HL-60/S4 (cell line): ENCODE data around the gene MAMDC4.
"Not testable (repeated sequence)": the region's sequence is repeated elsewhere in the genome, so short reads cannot be mapped to it uniquely, and the experiment has no call there.

Source experiments
- in situ Hi-C: fragments of 300-500 bp; cut with MboI; formaldehyde crosslinking; loops from 2 replicates; pipeline ENCODE4 v1.14.3; 2022; ENCODE audit warnings: low sequenced_read_pairs

The MAMDC4 gene

GRCh38 chr9:136838314-136839228, 13.6 kb upstream of the MAMDC4 start:
- in situ Hi-C loops: no loop called here

DNA sequence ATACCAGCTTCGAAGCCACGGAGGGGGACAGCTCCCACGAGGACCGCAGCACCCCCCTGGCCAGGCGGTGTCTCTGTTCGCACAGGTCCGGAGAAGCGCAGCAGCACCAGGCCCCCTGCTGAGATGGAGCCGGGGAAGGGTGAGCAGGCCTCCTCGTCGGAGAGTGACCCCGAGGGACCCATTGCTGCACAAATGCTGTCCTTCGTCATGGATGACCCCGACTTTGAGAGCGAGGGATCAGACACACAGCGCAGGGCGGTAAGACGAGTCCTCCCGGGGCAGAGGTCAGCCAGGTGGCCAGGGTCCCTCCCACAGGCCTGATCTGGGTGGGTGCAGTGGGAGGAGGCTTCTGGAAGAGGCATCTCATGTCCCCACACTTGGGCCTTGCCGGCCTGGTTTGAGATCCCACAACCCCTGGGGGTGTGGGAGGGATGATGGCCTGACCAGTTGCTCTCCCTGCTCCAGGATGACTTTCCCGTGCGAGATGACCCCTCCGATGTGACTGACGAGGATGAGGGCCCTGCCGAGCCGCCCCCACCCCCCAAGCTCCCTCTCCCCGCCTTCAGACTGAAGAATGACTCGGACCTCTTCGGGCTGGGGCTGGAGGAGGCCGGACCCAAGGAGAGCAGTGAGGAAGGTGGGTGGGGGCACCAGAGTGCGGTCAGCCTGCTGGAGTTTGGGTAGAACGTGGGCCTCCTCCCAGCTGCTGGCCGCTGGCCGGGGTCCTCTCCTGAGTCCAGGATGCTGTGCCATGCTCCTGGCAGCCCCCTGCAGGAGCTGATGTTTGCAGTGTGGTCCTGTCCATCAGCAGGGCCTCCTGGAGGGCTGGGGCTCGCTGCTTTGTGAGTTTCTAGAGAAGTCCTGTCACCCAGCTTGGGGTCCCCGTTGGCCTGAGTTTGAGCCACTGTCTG, 12.7 kb upstream of the MAMDC4 start:
- in situ Hi-C loops: no loop called here

- in situ Hi-C loops: no loop called here
Observed at GRCh38 chr9:136840140-136840876, 11.8 kb upstream of the MAMDC4 start.

- in situ Hi-C loops: no loop called here
Observed at GRCh38 chr9:136840877-136841645, 11.1 kb upstream of the MAMDC4 start.

DNA sequence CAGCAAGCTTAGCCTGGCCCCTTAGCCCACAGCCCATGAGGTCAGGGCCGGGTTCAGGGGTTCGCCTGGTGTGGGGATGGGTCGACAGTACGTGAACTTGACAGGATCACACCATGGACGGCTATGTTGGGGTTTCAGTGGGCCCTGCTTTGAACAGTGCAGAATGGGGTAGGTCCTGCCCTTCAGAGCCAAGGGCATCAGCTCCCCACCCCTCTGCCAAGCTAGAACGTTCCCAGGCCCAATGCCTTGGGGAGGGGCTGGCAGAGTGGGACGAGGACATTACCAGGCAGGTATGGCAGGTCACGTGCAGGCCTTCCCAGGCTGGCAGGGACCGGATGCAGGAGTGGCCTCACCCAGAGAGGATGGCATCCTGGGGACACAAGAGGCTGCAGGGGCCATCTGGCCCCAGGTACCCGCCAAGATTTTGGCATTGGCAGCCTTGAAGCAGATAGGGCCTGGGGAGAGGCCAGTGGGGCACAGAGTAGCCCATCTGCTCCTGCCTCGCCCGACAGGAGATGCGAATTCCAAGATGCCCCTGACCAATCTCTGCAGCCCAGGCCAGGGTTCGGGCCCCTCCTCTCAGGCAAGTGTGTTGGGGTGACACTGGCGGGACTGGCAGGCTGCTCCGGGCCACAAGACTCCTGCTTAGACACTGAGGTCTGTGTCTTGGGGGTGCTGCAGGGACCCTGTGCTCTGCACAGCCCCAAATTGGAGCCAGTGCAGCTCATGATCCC, 10.3 kb upstream of the MAMDC4 start:
- in situ Hi-C loops: not testable (repeated sequence)

DNA sequence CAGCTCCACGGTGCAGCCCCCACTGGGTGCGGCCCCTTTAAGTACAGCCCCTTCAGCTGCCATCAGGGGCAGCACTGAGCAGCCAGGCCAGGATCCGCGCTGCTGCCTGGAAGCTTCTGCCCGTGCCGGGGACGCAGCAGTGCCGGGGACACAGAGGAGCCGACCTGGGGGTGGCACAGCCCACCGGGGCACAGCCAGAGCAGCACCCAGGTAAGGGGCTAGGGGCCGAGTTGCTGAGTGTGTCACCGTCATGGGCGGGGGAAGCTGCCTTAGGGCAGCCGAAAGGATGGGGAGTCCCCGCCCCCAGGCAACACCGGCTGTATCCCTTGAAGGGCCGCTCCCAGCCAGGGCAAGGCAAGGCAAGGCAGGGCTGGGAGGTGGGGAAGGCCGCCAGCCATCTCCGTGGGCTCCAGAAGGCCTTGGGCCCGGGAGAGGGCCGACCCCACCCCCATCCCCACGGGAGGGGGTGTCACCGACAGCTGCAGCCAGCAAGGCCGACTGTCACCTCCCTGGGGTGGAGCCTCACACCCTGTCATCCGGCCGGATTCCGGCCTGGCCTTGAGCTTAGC, 9.7 kb upstream of the MAMDC4 start, which contains the start of gene AJM1:
TSS of gene AJM1 (plus strand) at position 99 of the 569 bp plus-strand sequence. CDS start 1,937 bp downstream, outside the sequence.
- in situ Hi-C loops: not testable (repeated sequence)

DNA sequence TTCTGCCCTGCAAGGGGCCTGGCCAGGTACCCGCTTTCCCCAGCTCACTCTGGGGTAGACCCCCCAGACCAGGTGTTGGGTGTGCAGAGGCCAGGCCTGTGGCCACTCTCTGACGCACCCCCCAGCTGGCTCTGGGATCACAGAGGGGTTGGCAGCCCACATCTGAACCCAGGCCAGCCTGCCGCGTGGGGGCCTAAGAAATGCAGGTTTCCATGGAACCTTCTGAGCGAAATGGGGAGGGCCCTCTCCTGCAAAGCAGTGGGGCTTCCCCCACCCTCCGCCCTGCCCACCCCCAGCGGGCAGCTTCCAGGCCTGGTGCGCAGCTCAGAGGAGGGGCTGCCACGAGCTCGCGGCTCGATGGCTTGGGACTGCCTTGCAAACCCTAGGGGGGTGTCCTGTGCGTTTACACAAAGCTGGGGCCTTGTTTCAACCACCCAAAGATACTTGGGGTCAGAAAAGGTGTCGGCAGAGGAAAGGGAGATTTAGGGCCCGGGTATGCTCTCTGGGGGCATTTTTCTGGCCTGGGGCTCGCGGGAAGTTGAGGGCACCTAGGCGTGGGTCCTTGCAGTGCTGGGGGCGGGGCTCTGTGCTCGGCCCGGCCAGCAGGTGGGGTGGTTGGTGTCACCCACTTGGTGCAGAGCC, 8.9 kb upstream of the MAMDC4 start:
- in situ Hi-C loops: not testable (repeated sequence)

DNA sequence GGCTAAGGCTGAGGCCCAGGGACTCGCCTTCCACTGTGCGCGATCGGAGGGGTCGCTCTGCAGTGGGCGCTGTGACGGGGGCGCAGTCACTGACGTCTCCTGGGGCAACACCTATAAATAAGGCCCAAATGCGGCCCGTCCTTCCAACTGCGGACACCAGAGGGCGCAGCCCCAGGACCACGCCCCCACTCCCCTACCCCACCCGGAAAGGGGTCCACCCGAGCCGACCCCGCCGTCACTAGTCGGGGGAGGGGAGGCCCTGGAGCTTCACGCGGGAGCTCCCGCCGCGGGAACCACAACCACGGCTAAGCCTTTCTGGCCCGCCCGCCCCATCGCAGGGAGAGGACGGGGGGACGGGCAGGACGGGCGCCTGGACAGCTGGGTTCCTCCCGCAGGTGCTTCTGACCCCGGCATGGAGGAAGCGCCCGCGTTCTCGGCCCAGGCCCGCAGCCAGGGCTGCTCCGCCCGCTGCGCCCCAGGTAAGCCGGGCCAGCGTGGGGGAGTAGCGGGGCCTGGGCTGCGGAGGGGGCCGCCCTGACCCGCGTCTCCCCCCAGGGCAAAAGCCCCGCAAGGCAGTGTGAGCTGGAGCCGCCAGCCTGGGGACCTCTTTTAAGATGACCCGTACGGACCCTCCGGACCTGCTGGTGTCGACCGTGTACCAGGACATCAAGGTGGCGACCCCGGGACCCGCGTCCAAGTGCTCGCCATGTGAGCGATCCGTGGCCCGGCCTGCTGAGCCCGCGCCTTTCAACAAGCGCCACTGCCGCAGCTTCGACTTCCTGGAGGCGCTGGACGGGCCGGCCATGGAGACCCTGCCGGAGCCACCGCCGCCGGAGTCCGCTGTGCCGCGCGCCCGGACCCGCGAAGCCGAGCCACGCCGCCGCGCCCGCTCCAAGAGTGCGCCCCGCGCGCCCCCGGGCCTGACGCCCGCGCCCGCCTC, 8.1 kb upstream of the MAMDC4 start:
- in situ Hi-C loops: not testable (repeated sequence)

DNA sequence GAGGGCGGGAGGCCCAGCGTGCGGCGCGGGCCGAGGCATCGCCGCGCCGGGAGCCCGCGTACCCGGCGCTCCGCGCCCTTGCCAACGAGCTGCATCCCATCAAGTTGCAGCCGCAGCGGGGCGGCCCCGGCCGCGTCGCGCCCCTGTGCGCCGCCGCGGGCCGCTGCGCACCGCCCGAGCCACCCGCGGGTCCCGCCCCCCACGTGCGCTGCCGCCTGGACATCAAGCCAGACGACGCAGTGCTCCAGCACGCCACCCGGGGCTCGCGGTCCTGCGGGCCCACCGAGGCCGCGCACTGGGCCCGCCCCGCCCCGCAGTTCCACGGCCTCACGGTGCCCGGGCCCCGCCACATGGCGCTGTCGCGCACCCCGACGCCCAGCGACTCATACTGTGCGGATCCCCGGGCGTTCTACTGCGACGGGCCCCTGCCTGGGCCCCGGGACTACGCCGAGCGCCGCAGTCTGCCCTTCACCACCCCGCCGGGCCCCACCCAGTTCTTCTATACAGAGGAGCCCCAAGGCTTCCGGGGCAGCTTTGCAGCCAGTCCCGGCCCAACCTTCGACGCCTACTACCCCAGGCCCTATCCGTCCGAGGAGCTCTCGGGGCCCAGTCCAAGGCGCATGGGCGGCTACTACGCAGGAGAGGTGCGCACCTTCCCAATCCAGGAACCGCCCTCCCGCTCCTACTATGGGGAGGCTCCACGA, 7.2 kb upstream of the MAMDC4 start:
- in situ Hi-C loops: no loop called here

DNA sequence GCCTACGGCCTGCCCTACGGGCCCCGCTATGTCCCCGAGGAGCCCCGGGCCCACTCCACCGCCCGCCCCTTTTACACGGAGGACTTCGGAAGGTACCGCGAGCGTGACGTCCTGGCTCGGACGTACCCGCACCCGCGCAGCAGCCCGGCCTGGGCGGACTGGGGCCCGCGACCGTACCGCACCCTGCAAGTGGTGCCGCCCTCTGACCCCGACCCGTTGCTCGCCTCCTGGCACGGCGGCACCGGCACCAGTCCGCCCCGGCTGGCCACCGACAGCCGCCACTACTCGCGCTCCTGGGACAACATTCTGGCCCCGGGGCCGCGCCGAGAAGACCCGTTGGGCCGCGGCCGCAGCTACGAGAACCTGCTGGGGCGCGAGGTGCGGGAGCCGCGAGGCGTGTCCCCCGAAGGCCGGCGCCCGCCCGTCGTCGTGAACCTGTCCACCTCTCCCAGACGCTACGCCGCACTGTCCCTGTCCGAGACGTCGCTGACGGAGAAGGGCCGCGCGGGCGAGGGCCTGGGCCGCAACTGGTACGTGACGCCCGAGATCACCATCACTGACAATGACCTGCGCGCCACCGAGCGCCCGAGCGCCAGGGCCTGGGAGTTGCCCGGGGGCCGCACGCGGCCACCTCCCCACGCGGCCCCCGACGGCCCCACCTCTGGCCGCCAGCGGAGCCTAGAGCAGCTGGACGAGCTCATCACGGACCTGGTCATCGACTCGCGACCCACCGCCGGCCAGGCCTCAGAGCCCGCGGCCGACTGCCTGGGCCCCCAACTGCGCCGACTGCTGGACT, 6.5 kb upstream of the MAMDC4 start:
- in situ Hi-C loops: no loop called here

- in situ Hi-C loops: no loop called here
Observed at GRCh38 chr9:136846376-136847087, 5.6 kb upstream of the MAMDC4 start.

- in situ Hi-C loops: no loop called here
Observed at GRCh38 chr9:136847088-136847825, 4.9 kb upstream of the MAMDC4 start.

DNA sequence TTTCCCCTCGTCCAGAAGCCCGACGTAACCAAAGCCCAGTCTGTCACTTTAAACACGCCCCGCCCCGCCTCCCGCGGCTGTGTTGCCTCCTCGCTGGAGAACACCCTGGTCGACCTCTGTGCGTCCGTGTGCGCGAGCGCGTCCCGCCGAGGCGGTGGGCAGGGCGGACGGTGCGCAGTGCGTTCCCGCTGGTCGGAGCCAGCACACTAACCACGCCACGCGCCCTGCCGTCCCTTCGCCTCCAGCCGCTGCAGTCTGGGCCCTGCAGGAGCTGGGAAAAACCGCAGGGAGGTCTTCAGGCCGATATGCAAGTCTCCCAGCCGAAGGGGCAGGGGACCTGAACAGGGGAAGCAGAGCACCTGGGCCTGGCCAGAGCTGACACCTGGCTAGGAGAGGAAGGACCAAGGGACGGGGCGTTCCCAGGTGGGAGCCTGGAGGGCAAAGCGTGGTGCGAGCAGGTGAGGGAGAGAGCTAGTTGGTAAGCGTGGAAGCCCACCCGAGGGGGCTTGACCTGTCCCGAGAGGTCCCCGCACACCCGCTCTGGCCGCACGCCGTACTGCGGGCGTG, 4.2 kb upstream of the MAMDC4 start:
- in situ Hi-C loops: no loop called here

DNA sequence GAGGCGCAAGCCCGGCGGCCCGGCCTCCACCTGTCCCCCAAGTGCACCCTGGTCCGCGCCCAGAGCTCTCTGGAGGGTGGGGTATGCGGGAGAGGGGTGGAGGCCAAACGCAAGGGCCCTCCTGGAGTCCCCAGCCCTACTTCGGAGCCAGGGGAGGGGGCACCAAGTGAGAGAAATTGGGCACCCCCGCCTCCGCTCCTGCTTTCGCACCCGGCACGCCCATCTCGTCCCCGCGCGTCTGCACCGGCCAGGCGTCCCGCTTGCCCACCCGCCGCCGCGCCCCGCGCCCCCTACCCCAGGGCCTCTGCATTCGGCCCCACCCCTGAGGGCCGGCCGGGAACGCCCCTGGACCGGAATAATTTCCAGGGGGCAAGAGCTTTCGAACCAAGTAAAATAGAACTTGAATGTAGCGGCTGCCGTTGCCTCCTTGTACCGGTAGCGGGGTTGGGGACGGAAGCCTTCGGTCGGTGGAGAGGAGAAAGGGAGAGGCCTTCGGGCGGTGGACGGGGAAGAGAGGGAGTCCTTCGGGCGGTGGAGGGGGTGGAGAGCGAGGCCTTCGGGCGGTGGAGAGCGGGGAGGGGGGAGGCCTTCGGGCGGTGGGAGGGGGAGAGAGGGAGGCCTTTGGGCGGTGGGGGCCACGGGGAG, 3.6 kb upstream of the MAMDC4 start:
- in situ Hi-C loops: no loop called here
